ENCODE measurements around the gene GALT.

DNA sequence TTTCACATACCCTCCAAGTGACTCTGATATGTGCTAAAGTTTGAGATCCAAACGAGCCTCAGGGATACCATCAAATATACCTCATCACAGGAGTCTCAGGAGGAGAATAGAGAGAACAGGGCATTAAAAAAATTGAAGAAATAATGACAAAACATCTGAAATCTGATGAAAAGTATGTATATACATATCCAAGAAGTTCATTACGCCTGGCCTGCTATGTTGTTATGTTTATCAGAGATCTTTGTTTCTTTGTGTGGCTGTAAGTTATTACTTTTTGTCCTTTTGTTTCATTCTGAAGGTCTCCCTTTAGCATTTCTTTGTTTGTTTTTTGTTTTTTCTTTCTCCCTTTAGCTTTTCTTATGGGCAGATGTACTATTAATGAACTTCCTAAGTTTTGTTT, 47.1 kb downstream of the GALT start:
- no peak for TF ChIP-seq HNF4G (IDR thresholded peaks at IDR 0.05)
- no peak for TF ChIP-seq CTCF (IDR thresholded peaks at IDR 0.05; ENCODE audit: low read depth, low read length, missing input control)
- TF ChIP-seq, protein P1, sequence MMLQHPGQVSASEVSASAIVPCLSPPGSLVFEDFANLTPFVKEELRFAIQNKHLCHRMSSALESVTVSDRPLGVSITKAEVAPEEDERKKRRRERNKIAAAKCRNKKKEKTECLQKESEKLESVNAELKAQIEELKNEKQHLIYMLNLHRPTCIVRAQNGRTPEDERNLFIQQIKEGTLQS (IDR thresholded peaks at IDR 0.05), result no peak
- TF ChIP-seq FOXA1 (IDR thresholded peaks at IDR 0.05), result no peak
- TF ChIP-seq GABPA (IDR thresholded peaks at IDR 0.05 in 1 of 2, conservative IDR thresholded peaks at IDR 0.05 in 1 of 2), result no peak

Data from liver (tissue), 3 donors.